HepG2 (cell line): ENCODE data around the gene PKP3. TPM values are rescaled to one million over a fixed set of nuclear protein-coding genes. Genes with fewer than 3 reads are reported as not detected.

Source experiments
- ATAD3A ChIP-seq: sonication (generic); formaldehyde crosslinking; IDR thresholded peaks from 2 replicates; pipeline ENCODE4 v1.4.0; 2020; ENCODE audit warnings: missing genetic modification reagents
- GATA4 ChIP-seq: sonication (generic); IDR thresholded peaks from 2 replicates; pipeline ENCODE4 v1.6.1; 2016; ENCODE audit warnings: antibody characterized with exemption, low read depth, borderline replicate concordance
- MAF1 ChIP-seq: sonication (generic); formaldehyde crosslinking; IDR thresholded peaks from 2 replicates; pipeline ENCODE4 v1.5.0; 2020; ENCODE audit warnings: missing genetic modification reagents, borderline replicate concordance
- PAX8 ChIP-seq: sonication (generic); formaldehyde crosslinking; IDR thresholded peaks from 2 replicates; pipeline ENCODE4 v1.8.0; 2022; ENCODE audit warnings: mild to moderate bottlenecking, missing genetic modification reagents, borderline replicate concordance
- SIN3B ChIP-seq: fragments of 150-350 bp; IDR thresholded peaks from 2 replicates; pipeline ENCODE4 v1.6.1; 2014; ENCODE audit warnings: low read length
- TBX3 ChIP-seq: fragments of 450-650 bp; IDR thresholded peaks from 2 replicates; pipeline ENCODE4 v1.6.1; 2017; ENCODE audit warnings: antibody characterized with exemption, mild to moderate bottlenecking, inconsistent platforms, borderline replicate concordance
- ZNF350 ChIP-seq: sonication (generic); formaldehyde crosslinking; IDR thresholded peaks from 2 replicates; pipeline ENCODE4 v1.4.0; 2020; ENCODE audit warnings: mild to moderate bottlenecking, low read depth, missing genetic modification reagents, borderline replicate concordance
- ZNF563 ChIP-seq: sonication (generic); formaldehyde crosslinking; IDR thresholded peaks from 2 replicates; pipeline ENCODE4 v1.8.0; 2022; ENCODE audit warnings: mild to moderate bottlenecking, moderate library complexity, missing genetic modification reagents
- ZSCAN21 ChIP-seq: sonication (generic); formaldehyde crosslinking; IDR thresholded peaks from 2 replicates; pipeline ENCODE4 v1.8.0; 2022; ENCODE audit warnings: mild to moderate bottlenecking, missing genetic modification reagents, moderate library complexity, borderline replicate concordance
- ZSCAN31 ChIP-seq: sonication (generic); formaldehyde crosslinking; IDR thresholded peaks from 2 replicates; pipeline ENCODE4 v1.5.0; 2020; ENCODE audit warnings: low read depth, mild to moderate bottlenecking, missing genetic modification reagents
- polyA plus RNA-seq, 8 experiments: library from polyadenylated mRNA; depleted of rRNA in 3 of 8; stranded (reverse) in 7 of 8; unstranded in 1 of 8; fragments of >200 nt; fragmentation: Illumina TruSeq in 4 of 8; extraction: Trizol in 4 of 8; gene quantifications; 2 replicates each; pipeline versions ENCODE4 v1.2.1 to v1.2.3, GENCODE V29; 2011 to 2016; ENCODE audit warnings: low read depth in 4 of 8, missing spikeins in 1 of 8, mixed read lengths in 1 of 8; ENCODE audit not compliant: insufficient read depth in 1 of 8
- total RNA-seq, 5 experiments: library from RNA; depleted of rRNA; stranded (reverse); fragments of >200 nt; fragmentation: Illumina TruSeq; extraction: Trizol; gene quantifications; 2 replicates each; pipeline ENCODE4 v1.2.3, GENCODE V29; 2016; ENCODE audit warnings: low read depth in 1 of 5
- TF ChIP-seq, protein P1 (sequence below): sonication (generic); formaldehyde crosslinking; IDR thresholded peaks from 2 replicates; pipeline ENCODE4 v1.4.0; 2020; ENCODE audit warnings: missing genetic modification reagents, mild to moderate bottlenecking, borderline replicate concordance
- TF ChIP-seq, protein P2 (sequence below): sonication (generic); formaldehyde crosslinking; IDR thresholded peaks from 2 replicates; pipeline ENCODE4 v1.5.0; 2020; ENCODE audit warnings: missing genetic modification reagents
- TF ChIP-seq, protein P3 (sequence below): sonication (generic); formaldehyde crosslinking; IDR thresholded peaks from 2 replicates; pipeline ENCODE4 v1.8.1; 2023; ENCODE audit warnings: mild to moderate bottlenecking, missing genetic modification reagents, borderline replicate concordance
- TF ChIP-seq, protein P4 (sequence below): sonication (generic); formaldehyde crosslinking; IDR thresholded peaks from 2 replicates; pipeline ENCODE4 v1.8.1; 2023; ENCODE audit warnings: mild to moderate bottlenecking, missing genetic modification reagents
- TF ChIP-seq, protein P5 (sequence below): IDR thresholded peaks from 2 replicates; pipeline ENCODE4 v1.6.1; 2016; ENCODE audit warnings: low read depth, missing genetic modification reagents, missing compliant biosample characterization

The PKP3 gene
- total and polyA plus RNA-seq, 2 of the 13 experiments (the other 11 are each of a cell fraction or from before 2014, with no cell fraction given): 18.0 to 28.7 TPM

DNA sequence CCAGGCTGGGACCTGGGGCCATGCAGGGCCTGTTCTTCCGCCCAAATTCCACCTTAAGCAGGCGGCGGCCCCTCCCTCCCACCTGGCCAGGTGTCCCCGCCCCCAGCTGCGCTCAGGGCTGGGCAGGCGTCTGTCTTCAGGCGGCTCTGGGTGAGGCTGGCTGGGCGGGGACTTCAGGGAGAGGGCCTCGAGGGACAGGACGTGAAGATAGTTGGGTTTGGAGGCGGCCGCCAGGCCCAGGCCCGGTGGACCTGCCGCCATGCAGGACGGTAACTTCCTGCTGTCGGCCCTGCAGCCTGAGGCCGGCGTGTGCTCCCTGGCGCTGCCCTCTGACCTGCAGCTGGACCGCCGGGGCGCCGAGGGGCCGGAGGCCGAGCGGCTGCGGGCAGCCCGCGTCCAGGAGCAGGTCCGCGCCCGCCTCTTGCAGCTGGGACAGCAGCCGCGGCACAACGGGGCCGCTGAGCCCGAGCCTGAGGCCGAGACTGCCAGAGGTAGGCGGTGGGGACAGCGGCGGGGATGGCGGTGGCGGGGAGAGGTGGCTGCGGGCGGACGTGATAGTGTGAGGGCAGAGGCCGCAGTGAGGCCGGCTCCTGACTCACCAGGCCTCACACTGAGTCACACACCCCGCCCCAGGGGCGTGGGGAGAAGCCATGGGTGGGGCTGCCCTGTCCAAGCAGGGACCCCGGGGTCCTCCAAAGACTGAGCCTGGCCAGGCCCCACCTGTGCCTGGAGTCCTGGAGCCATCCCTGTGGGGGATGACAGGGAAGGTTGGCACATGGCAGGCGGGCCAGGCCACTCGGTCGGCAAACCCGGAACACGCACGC is at the start of gene PKP3 (continued):
- peak; percentile 73; the same call in 1 of the 2 replicates for TF ChIP-seq ZSCAN21 (CRISPR knock-in tag)
- no peak for TF ChIP-seq ZNF350 (CRISPR knock-in tag)
- TF ChIP-seq, protein P1, sequence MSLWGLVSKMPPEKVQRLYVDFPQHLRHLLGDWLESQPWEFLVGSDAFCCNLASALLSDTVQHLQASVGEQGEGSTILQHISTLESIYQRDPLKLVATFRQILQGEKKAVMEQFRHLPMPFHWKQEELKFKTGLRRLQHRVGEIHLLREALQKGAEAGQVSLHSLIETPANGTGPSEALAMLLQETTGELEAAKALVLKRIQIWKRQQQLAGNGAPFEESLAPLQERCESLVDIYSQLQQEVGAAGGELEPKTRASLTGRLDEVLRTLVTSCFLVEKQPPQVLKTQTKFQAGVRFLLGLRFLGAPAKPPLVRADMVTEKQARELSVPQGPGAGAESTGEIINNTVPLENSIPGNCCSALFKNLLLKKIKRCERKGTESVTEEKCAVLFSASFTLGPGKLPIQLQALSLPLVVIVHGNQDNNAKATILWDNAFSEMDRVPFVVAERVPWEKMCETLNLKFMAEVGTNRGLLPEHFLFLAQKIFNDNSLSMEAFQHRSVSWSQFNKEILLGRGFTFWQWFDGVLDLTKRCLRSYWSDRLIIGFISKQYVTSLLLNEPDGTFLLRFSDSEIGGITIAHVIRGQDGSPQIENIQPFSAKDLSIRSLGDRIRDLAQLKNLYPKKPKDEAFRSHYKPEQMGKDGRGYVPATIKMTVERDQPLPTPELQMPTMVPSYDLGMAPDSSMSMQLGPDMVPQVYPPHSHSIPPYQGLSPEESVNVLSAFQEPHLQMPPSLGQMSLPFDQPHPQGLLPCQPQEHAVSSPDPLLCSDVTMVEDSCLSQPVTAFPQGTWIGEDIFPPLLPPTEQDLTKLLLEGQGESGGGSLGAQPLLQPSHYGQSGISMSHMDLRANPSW (CRISPR knock-in tag): no peak
- TF ChIP-seq MAF1 (CRISPR knock-in tag): no peak
- TF ChIP-seq PAX8 (CRISPR knock-in tag): no peak
- TF ChIP-seq TBX3: no peak
- no peak for TF ChIP-seq GATA4
- peak; percentile 52 for TF ChIP-seq ZSCAN31 (CRISPR knock-in tag)
- TF ChIP-seq, protein P2, sequence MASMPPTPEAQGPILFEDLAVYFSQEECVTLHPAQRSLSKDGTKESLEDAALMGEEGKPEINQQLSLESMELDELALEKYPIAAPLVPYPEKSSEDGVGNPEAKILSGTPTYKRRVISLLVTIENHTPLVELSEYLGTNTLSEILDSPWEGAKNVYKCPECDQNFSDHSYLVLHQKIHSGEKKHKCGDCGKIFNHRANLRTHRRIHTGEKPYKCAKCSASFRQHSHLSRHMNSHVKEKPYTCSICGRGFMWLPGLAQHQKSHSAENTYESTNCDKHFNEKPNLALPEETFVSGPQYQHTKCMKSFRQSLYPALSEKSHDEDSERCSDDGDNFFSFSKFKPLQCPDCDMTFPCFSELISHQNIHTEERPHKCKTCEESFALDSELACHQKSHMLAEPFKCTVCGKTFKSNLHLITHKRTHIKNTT: no peak
- TF ChIP-seq, protein P3, sequence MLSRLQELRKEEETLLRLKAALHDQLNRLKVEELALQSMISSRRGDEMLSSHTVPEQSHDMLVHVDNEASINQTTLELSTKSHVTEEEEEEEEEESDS (CRISPR knock-in tag): no peak
- TF ChIP-seq, protein P4, sequence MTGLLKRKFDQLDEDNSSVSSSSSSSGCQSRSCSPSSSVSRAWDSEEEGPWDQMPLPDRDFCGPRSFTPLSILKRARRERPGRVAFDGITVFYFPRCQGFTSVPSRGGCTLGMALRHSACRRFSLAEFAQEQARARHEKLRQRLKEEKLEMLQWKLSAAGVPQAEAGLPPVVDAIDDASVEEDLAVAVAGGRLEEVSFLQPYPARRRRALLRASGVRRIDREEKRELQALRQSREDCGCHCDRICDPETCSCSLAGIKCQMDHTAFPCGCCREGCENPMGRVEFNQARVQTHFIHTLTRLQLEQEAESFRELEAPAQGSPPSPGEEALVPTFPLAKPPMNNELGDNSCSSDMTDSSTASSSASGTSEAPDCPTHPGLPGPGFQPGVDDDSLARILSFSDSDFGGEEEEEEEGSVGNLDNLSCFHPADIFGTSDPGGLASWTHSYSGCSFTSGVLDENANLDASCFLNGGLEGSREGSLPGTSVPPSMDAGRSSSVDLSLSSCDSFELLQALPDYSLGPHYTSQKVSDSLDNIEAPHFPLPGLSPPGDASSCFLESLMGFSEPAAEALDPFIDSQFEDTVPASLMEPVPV (CRISPR knock-in tag): no peak
- no peak for TF ChIP-seq ATAD3A
- TF ChIP-seq ZNF563 (CRISPR knock-in tag): peak; percentile 67; the same call in 1 of the 2 replicates
- no peak for TF ChIP-seq SIN3B
- TF ChIP-seq, protein P5, sequence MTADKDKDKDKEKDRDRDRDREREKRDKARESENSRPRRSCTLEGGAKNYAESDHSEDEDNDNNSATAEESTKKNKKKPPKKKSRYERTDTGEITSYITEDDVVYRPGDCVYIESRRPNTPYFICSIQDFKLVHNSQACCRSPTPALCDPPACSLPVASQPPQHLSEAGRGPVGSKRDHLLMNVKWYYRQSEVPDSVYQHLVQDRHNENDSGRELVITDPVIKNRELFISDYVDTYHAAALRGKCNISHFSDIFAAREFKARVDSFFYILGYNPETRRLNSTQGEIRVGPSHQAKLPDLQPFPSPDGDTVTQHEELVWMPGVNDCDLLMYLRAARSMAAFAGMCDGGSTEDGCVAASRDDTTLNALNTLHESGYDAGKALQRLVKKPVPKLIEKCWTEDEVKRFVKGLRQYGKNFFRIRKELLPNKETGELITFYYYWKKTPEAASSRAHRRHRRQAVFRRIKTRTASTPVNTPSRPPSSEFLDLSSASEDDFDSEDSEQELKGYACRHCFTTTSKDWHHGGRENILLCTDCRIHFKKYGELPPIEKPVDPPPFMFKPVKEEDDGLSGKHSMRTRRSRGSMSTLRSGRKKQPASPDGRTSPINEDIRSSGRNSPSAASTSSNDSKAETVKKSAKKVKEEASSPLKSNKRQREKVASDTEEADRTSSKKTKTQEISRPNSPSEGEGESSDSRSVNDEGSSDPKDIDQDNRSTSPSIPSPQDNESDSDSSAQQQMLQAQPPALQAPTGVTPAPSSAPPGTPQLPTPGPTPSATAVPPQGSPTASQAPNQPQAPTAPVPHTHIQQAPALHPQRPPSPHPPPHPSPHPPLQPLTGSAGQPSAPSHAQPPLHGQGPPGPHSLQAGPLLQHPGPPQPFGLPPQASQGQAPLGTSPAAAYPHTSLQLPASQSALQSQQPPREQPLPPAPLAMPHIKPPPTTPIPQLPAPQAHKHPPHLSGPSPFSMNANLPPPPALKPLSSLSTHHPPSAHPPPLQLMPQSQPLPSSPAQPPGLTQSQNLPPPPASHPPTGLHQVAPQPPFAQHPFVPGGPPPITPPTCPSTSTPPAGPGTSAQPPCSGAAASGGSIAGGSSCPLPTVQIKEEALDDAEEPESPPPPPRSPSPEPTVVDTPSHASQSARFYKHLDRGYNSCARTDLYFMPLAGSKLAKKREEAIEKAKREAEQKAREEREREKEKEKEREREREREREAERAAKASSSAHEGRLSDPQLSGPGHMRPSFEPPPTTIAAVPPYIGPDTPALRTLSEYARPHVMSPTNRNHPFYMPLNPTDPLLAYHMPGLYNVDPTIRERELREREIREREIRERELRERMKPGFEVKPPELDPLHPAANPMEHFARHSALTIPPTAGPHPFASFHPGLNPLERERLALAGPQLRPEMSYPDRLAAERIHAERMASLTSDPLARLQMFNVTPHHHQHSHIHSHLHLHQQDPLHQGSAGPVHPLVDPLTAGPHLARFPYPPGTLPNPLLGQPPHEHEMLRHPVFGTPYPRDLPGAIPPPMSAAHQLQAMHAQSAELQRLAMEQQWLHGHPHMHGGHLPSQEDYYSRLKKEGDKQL (CRISPR knock-in tag): no peak
